Stimulated activated CD4-positive, alpha-beta T cell treated with anti-CD3 and anti-CD28 coated beads, Interleukin-4, amount 100 ng/mL, for 4 hours (primary cell): ENCODE results near the gene VWA8.
"Not testable (repeated sequence)": the region's sequence is repeated elsewhere in the genome, so short reads cannot be mapped to it uniquely, and the experiment has no call there.

Experiments
- DNase-seq, 2 experiments: peaks; one replicate each; pipeline ENCODE4 v3.0.0-alpha.2; 2020

The VWA8 gene

DNA sequence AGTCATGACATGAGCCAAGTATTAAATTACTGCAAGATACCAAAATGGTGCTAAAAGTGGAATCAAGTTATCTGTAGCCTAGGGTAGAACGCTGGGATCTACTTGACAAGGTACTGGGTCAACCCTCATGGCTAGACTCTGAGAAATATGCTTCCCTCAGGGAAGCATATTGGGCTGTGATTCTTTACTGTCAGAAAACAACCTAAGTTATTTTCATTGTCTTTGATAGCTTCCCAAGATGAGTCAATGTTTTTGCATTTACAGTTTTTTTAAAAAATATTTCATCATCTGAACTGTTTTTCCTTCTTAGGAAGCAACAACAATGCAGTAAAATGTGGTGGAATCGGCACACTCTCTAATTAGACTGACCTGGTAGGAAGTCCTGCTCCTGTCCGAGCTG is 285.6 kb downstream of the VWA8 start:
- no peak for DNase-seq

- DNase-seq: no peak
Observed at GRCh38 chr13:41674246-41674645, 286.7 kb downstream of the VWA8 start.

DNA sequence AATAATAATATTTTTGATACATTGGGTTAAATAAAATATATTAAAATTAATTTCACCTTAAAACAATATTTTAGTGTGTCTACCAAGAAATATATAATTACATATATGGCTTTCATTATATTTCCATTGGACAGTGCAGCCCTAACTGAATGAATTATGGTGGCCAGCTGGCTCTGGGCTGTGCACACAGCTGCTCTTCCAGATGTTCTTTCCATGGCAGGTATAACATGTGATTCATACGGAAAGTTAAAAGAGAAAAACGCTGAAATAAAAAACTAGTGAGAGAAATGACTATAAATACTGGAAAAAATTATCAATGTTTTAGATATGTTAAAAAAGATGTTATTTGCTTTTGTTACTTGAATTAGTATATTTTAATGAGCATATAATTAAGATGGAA is 287.3 kb downstream of the VWA8 start:
- no peak for DNase-seq

- DNase-seq: no peak
Observed at GRCh38 chr13:41670873-41671443, 290.0 kb downstream of the VWA8 start.

DNA sequence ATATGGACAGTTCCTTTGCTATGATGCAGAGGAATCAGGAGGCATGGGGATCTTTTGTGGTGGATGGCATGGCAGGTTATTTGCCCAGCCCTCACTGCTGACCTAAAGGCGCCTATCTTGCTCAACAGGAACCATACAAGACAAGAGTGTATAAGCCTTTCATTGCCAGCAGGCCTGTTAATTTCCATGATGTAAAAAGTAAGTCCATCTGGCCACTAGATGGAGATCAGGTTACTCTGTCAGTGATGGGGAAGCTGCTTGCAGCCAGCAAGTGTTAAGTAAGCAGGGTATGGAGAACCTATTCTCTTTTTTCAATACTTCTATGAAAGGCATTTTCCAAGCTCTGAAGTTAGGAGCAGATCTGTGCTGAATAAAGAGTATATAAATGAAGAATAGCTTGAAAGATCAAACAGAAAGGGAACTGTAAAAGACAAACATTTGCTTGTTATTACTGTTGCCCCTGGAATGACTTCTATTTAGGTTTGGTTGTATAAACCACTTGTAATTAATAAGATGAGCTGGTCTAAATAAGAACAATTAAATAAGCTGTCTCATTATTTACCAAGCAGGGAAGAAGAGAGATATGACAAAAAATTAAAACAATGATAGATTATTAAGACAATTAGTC is 292.7 kb downstream of the VWA8 start:
- peak in 1 of 2 experiments; percentile 17 for DNase-seq

DNA sequence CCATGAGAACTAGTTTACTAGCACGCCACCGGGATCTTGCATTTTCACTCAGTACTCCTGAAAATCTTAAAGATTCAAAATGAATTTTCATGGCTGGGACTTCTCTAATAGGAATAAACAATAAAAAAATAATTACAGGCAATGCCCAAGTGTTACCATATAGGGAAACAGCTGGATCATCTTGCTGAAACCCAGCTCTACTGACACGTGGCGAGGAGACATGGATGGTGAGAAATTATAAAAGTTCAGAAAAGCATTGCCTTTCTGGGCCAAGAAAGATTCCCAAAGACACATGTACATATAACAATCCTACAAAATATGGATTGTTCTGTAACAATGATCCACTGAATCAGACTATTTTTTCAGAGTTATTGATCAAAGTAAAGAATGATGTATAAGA is 294.3 kb downstream of the VWA8 start:
- no peak for DNase-seq

- no peak for DNase-seq
Observed at GRCh38 chr13:41660411-41660810, 300.5 kb downstream of the VWA8 start.

DNA sequence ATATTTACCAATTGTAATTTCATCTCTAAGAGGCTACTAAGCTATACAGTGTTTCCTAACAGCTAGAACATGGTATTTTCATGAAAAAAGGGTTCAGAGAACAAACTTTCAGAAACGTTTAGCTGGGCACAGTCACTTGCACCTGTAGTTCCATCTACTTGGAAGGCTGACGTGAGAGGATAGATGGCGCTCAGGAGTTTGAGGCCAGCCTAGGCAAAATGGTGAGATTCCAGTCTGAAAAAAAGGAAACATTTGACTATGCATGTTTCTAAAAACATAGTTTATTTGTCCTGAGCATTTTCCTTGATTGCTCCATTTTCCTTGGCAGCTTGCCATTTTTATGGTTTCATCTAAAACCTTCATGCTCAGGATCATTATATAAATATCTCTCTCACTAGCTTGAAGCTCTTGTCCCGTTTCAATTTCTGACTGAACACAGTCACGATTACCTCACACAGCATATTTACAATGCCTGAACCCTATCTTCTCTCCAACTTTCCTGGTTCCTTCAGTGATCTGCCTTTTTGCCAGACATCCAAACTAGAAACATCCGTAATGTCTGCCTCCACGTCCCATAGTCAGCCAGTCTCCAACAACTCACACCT is 302.8 kb downstream of the VWA8 start:
- DNase-seq: no peak

- no peak for DNase-seq
Observed at GRCh38 chr13:41655997-41656396, 304.9 kb downstream of the VWA8 start.

GRCh38 chr13:41654796-41655195 is 306.1 kb downstream of the VWA8 start:
- no peak for DNase-seq

- peak; percentile 12 to 13 for DNase-seq
Observed at GRCh38 chr13:41652735-41653361, 308.1 kb downstream of the VWA8 start.

DNA sequence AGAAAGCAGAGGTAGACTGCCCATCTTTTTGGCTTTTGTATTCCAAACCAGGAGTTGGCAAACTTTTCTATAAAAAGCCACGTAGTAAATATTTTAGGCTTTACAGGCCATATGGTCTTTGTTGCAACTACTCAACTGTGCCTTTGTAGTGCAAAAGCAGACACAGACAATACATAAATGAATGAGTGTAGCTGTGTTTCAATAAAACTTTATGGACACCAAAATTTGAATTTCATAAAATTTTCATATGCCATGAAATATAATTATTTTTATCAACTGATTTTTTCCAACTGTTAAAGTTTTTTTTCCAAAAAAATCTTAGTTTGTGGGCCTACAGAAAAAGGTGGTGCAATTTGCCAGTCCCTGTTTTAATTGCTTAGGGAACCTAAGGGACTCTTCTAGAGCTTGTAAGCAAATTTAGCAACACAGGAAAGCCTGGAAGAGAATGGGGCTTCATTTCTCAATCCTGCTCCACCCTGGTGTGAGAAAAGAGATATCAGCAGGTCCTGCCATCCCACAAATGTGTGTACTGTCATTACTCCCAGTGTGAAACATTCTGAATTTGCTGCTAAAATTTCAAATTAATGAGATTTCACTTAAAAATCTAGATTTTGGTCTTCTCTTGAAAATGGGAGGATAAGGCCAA is 309.4 kb downstream of the VWA8 start:
- DNase-seq: no peak

- no peak for DNase-seq
Observed at GRCh38 chr13:41650706-41651105, 310.2 kb downstream of the VWA8 start.

- DNase-seq: no peak
Observed at GRCh38 chr13:41649659-41650058, 311.2 kb downstream of the VWA8 start.

DNA sequence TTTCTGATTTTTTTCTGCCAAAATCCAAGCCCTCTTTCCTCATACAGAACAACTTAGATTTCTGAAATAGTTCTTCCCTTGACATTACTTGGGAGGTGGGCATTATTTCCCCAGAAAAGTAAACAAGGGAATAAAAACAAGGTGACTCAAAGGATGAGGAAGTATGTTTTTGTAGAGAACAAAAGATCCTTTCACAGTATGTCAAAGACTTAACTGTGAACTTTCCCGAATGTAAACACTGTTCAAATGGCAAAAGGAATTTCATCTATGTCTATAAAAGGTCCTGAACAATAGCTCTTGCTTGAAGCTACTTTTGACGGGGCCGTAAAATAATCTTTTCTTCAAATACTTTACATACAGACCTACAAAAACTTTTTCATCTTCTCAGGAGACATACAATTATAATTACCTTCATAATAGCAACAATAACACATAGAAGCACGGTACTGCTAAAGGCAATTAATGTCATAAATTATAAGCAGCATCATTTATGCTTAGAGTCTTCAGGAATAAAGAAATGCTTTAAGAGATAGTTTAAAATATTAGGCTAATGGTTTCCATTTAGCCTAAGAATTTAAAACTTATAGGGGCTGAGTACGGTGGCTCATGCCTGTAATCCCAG is 312.5 kb downstream of the VWA8 start:
- no peak for DNase-seq

DNA sequence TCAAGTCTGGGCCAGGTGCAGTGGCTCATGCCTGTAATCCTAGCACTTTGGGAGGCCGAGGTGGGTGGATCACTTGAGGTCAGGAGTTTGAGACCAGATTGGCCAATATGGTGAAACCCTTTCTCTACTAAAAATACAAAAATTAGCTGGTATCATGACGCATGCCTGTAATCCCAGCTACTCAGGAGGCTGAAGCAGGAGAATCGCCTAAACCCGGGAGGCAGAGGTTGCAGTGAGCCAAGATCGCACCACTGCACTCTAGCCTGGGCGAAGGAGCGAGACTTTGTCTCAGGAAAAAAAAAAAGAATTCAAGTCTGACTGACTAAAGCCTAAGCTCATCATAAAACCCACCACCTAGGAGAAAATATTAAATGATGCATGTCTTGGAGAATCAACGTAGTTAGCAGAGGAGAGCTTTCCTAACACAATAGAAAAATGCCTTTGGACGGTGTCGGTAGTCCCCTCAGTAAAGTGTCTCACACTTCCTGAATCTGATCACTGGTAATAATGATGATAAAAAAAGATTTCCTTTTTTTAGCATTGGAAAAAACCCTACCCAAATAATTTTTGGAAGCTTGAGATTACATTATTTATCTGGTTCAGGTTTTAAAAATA is 313.1 kb downstream of the VWA8 start:
- not testable (repeated sequence) for DNase-seq

GRCh38 chr13:41645331-41645730 is 315.6 kb downstream of the VWA8 start:
- DNase-seq: no peak

GRCh38 chr13:41644742-41645141 is 316.2 kb downstream of the VWA8 start:
- no peak for DNase-seq

DNA sequence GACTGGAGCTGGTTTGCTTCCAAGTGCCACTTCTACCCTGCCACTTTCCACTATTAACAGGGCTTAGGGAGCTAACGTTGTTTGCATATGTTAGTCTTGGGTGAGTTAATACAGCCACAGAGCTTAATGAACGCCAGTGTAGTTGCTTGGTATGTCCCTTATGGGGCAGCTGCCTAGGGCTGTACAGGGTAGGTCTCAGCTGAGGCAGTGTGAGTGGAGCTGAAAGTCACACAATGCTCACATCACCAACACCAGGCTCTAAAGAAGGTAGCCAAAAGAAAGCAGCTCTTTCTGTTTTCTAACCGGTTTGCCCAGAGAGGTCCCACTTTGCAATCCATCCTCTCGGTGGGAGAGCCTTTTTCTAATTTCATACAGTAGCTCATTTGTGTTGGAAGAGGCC is 317.4 kb downstream of the VWA8 start:
- no peak for DNase-seq

GRCh38 chr13:41641961-41642360 is 318.9 kb downstream of the VWA8 start:
- DNase-seq: no peak

DNA sequence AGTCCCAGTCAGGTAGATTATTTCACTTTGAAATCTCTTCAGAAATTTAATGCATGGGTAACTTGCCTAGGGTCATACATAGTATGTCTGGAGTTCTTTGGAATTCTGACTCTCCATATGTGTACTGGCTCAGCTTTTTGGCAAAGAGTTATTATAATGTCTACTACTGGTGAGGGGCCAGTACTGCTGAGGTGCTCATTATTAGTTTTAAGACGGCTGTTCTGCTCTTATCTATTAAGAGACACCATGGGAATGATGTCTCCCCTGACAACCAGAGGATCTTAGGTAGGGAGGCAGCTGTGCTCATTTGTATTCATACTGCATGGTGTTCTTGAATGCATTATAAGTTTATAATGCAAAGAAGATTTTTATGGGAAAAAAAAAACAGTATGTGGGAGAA is 319.5 kb downstream of the VWA8 start:
- DNase-seq: no peak

DNA sequence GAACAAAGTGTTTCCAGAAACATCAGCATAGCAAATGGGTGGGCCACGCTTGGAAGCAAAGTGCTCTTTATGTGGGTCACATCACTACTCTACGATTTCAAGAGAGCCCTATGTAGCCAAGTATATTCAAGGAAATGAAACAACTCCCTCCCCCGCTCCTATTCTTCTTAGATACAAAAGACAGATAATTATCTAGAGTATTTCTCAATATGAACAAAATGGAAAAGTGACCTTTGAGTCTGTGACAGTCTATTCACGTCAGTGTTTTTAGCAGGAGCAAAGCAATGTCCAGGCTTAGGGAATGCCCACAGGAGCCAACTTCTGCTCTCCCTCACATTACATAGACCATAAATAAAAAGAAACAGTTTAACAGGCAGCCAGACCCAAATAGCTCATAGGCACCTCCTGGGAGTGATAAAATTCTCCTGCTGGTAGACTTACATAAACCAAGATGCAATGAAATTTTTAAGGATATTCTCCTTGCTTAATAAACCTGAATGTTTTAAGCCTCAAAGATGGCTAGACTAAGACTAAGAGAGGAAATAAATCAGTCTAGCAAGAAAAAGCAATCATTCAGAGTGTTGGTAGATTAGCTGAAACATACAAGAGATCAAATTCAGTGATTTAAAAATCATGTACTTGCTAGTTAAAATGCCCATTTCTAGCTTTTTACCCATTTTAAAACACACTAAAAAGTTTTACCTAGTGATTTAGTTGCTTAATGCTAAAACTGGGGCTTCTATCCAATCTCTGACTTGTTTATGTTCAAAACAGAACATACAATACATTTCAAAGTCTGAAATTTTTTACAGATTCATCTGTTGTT is 320.7 kb downstream of the VWA8 start:
- no peak for DNase-seq
